ENCODE measurements around the gene AURKB. TPM values are rescaled to one million over a fixed set of nuclear protein-coding genes. Genes with fewer than 3 reads are reported as not detected.
A peak's percentile ranks its signal among the peaks of the same experiment; 100 is the strongest.
"Not testable (repeated sequence)": the region's sequence is repeated elsewhere in the genome, so short reads cannot be mapped to it uniquely, and the experiment has no call there.

AURKB gene
- polyA plus RNA-seq, 5 donors: 25.4 to 47.8 (median 35.6) TPM

- DNase-seq: peak; percentile 85 to 92
Measured at GRCh38 chr17:8226536-8227237, 16.3 kb upstream of the AURKB start.

GRCh38 chr17:8225813-8226535 lies 15.6 kb upstream of the AURKB start:
- DNase-seq: peak in 1 of 2 donors; percentile 50

- no peak for DNase-seq
Measured at GRCh38 chr17:8224891-8225812, 14.8 kb upstream of the AURKB start.

- peak in 1 of 2 donors; percentile 61 for DNase-seq
Measured at GRCh38 chr17:8223356-8224126, 13.2 kb upstream of the AURKB start.

- peak; percentile 92 to 95 for DNase-seq
Measured at GRCh38 chr17:8222630-8223355, 12.4 kb upstream of the AURKB start.

GRCh38 chr17:8222380-8222629 lies 11.9 kb upstream of the AURKB start:
- no peak for DNase-seq

- DNase-seq: peak; percentile 92 to 96
Measured at GRCh38 chr17:8221663-8222379, 11.4 kb upstream of the AURKB start.

- peak; percentile 90 to 96 for DNase-seq
Measured at GRCh38 chr17:8220783-8221662, 10.6 kb upstream of the AURKB start.

- DNase-seq: not testable (repeated sequence)
Measured at GRCh38 chr17:8214000-8214399, 3.6 kb upstream of the AURKB start.

- DNase-seq: no peak
Measured at GRCh38 chr17:8212312-8213180, 2.2 kb upstream of the AURKB start.

- DNase-seq: no peak
Measured at GRCh38 chr17:8210761-8211458, 535 bp upstream of the AURKB start.

- DNase-seq: no peak
Measured at GRCh38 chr17:8206536-8206935, 3.8 kb downstream of the AURKB start.

GRCh38 chr17:8204761-8205555 lies 5.4 kb downstream of the AURKB start:
- DNase-seq: no peak

GRCh38 chr17:8192070-8192815 lies 18.1 kb downstream of the AURKB start:
- peak; percentile 77 to 79 for DNase-seq

- no peak for DNase-seq
Measured at GRCh38 chr17:8190506-8190905, 19.9 kb downstream of the AURKB start.

All from right lung (tissue), 5 donors.